VCaP (cell line): ENCODE results near the gene TPCN2.
A peak's percentile ranks its signal among the peaks of the same experiment; 100 is the strongest.

Experiments used
- H3K27ac ChIP-seq: fragments of 450-650 bp; 2 replicates; pipeline ENCODE4 v1.5.1; 2017
- TF ChIP-seq, protein P1 (sequence below): fragments of 450-650 bp; conservative IDR thresholded peaks from 2 replicates; pipeline ENCODE4 v1.5.1; 2017; ENCODE audit warnings: mild to moderate bottlenecking, moderate library complexity

TPCN2 gene

DNA sequence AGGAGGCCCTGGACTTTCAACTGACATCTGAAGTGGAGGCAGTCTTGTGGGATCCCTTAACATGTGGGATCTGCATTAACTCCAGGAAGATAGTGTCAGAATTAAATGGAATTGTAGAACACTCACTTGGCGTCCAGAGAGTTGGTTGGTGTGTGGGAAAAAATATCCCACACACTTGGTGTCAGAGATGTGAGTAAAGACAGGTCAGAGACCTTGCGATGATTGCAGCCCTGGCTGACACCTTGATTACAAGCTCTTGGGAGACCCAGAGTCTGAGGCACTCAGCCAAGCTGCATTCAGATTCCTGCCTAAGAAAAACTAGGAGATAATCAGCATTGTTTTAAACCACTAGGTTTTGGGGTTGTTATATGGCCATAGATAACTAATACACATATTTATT lies 7.2 kb upstream of the TPCN2 start:
- no peak overlapping the region for H3K27ac ChIP-seq
- TF ChIP-seq, protein P1, sequence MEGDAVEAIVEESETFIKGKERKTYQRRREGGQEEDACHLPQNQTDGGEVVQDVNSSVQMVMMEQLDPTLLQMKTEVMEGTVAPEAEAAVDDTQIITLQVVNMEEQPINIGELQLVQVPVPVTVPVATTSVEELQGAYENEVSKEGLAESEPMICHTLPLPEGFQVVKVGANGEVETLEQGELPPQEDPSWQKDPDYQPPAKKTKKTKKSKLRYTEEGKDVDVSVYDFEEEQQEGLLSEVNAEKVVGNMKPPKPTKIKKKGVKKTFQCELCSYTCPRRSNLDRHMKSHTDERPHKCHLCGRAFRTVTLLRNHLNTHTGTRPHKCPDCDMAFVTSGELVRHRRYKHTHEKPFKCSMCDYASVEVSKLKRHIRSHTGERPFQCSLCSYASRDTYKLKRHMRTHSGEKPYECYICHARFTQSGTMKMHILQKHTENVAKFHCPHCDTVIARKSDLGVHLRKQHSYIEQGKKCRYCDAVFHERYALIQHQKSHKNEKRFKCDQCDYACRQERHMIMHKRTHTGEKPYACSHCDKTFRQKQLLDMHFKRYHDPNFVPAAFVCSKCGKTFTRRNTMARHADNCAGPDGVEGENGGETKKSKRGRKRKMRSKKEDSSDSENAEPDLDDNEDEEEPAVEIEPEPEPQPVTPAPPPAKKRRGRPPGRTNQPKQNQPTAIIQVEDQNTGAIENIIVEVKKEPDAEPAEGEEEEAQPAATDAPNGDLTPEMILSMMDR: no peak

DNA sequence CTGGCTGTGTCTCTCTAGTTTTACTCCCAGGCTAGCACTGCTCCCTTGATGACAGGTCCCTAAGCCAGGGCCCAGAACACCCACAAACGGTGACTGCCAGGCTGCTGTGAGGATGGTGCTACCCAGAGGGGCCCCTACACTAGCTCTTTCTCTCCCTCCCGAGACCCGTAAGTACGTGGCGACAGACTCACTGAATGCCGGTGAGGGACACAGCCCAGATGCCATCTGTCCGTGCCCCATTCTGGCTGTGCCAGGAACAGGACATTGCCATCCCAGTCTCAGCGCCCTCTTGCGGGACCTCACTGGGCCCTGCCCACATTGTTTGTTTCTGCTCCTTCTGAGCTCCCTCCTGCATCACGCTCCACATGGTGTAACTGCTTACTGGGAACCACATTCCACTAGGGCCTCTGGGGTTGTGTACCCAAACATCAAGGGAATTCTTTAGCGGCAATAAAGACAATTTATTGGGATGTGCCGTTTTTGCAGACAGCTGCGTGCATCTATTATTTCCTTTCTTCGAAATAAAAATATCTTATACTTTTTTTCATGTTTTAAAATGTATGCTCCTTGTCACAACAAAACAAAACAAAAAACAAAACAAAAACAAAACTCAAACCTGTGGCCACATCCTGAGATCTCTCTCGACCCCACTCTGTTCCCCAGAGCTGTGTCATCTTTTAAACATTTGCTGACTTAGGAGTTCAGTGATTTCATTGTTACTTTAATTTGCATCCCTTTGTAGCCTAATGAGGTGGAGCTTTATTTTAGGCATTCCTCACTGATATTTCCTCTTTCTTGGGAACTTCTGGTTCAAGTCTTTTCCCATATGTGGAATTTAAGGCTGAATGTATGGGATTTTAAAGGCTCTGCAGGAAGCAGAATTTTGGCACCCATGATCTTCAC lies 4.4 kb upstream of the TPCN2 start:
- TF ChIP-seq, protein P1: peak; percentile 89
- no peak overlapping the region for H3K27ac ChIP-seq

DNA sequence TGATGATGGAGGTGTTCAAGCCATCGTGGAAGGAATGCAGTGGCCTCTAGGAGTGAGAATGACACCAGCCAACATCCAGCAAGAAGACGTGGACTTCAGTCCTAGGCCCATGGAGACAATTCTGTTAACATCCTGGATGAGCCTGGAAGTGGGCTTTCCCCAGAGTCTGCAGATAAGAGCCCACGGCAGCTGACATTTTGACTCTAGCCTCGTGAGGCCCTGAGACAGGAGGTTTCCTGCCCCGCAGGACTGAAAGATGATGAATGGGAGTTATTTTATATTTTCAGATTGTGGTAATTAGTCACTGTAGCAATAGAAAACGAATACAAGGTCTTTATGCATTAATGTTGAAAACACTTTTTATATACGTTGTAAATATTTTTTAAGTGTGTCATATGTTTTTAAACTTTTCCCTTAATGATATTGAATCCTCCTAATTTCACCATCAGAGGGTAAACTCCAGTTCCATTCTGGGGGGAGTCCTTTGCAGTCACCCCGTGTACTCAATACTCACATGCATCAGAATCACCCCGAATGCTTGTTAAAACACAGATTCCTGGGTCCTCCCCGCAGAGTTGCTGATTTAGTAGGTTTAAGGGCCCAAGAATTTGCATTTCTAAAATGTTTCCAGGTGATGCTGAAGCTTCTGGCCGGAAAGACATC lies 570 bp upstream of the TPCN2 start:
- peak overlapping the region; percentile 92; the same call in 1 of the 2 replicates for H3K27ac ChIP-seq
- TF ChIP-seq, protein P1: no peak

DNA sequence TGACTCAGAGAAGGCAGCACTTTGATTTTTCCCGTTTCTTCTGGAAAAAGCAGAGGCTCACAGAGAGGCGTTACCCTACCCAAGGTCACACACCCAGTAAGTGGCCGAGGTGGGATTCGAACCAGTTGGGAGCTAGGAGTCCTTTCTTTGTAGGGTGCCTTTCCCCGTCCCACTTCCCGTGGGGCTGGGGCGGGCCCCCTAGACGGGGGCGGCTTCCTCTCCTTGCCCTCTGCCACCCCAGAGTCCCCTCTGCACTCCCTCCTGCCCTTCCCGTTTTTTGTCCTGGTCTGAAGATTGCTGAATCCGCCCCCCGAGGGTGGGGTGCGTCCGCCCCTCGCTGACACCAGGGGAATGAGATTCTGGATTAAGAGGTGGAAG lies 747 bp downstream of the TPCN2 start:
- H3K27ac ChIP-seq: peak overlapping the region; percentile 92
- TF ChIP-seq, protein P1: no peak

DNA sequence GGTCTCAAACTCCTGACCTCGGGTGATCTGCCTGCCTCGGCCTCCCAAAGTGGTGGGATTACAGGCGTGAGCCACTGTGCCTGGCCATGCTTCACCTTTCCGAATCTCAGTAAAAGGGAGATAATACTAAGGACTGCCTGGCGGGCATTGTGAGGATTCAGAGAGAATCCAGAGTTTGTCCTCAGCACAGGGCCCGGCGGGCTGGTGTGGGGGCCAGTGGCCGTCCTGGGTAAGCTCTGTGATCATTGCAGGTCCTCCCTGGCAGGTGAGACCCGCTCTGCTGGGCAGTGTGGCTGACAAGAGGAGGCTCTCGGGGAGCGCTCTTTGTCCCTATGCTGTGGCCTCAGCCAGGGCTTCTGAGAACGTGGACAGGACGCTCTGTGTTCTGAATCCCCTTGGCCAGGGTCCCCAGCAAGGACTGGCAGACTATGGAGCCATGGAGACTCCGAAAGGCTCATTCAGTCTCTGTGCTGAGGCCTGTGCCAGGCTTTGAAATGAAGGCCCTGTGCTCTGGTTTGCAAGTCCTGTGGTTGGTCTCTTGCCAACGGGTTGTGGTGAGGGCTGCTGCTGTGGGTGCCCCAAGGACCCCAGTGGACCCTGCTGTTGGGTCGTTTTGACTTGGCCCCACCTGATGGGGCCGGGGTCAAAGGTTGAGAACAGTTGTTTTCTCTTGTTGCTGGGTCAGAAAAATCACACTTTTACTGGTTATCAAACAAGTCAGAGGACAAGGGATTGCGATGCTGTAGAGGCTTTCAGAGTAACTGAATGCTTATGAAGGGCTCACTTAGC lies 2.1 kb downstream of the TPCN2 start:
- peak overlapping the region; percentile 19; the same call in 1 of the 2 replicates for H3K27ac ChIP-seq

DNA sequence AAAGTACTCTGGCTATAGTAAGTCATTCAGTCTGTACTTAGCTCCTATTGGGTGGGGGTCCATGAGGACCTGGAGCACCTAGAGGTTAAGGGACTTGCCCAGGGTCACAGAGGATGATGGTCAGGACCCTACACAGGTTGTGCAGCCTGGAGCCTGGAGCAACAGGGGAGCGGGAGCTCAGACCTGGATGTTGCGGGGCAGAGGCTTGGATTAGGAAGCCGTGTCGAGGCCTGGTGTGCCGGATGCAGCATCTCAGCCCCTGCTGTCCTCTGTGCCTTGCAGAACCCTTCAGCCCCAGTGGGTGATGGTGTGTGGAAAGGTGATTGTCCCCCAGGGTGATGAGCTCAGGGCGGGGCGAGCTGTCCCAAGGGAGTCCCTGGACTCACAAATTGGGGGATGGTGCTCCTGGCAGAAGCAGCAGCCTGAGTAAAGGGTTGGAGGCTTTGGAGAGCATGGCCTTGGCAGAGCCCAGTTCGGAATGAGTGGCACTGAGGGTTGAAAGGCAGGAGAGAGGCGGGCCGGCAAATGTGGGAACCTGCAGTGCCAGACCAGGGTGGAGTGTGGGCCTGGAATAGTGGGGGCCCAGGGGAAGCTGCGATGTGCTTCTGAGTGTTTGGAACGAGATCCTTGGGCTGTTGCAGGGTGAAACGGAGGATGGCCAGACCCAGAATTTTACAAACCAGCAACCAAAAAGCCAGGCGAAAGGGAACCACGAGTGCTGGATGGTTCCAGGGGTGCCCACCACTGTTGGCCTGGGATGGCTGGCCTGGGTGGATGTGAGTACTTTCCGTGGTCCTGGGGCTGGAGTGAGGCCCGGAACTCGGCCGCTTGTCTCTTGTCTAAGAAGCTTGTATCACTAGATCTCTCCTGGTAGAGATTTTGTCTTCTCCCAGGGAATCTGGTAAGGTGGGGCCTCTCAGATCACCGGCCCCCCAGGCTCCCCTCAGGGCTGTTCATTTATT lies 2.9 kb downstream of the TPCN2 start:
- TF ChIP-seq, protein P1: no peak
- peak overlapping the region; percentile 19; the same call in 1 of the 2 replicates for H3K27ac ChIP-seq

More for the DNA sequence above, 2.1 kb downstream of the TPCN2 start:
- TF ChIP-seq, protein P1: no peak
